Raji (cell line): ENCODE results near the gene POU6F2.

ENCODE experiments used
- POLR2A ChIP-seq: IDR thresholded peaks from 2 replicates; pipeline ENCODE4 v1.6.1; 2011; ENCODE audit warnings: low read depth, low read length, control low read depth; ENCODE audit not compliant: insufficient read depth

Gene POU6F2, protein sequence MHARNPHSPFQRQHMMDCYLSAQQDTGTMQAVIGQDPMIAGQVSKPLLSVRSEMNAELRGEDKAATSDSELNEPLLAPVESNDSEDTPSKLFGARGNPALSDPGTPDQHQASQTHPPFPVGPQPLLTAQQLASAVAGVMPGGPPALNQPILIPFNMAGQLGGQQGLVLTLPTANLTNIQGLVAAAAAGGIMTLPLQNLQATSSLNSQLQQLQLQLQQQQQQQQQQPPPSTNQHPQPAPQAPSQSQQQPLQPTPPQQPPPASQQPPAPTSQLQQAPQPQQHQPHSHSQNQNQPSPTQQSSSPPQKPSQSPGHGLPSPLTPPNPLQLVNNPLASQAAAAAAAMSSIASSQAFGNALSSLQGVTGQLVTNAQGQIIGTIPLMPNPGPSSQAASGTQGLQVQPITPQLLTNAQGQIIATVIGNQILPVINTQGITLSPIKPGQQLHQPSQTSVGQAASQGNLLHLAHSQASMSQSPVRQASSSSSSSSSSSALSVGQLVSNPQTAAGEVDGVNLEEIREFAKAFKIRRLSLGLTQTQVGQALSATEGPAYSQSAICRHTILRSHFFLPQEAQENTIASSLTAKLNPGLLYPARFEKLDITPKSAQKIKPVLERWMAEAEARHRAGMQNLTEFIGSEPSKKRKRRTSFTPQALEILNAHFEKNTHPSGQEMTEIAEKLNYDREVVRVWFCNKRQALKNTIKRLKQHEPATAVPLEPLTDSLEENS

GRCh38 chr7:38977685-38978084, at the start of gene POU6F2:
Gene POU6F2 (plus strand): TSS chr7:38977909. CDS start chr7:38977954, 45 bp downstream.
- no peak for TF ChIP-seq POLR2A

GRCh38 chr7:38928506-38928905, 49.2 kb upstream of the POU6F2 start:
- no peak for TF ChIP-seq POLR2A

- TF ChIP-seq POLR2A = no peak
Observed at GRCh38 chr7:38929460-38930171, 48.1 kb upstream of the POU6F2 start.

DNA sequence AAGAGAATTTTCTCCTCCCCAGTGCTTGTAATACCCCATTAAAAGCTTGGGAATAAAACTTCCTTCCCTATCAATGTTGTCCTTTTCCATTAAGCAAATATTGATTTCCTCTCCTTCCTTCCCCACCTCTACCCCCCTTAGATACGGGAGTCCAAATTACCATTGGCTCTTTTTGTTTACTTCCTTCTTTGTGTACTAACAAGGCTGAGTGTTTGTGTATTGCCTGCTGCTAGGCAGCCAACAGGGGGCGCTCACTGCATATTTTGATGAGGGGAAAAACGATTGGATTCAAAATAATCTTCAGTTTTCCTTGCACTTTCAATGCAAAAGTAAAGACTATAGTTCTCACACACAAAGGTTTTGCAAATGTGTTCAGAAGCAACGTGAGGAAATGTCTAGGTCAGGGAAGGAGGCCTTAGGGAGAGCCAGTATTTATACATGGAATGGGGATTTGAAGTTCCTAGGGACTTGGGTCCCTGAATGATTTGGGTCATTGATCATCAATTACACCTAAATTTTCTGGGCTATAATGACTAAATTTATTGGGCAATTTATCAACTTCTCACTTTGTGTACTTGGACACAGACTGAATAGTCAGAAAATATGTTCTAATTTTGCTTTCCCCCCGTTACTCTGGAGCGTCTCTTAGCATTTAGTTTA, 45.1 kb upstream of the POU6F2 start:
- TF ChIP-seq POLR2A = no peak

DNA sequence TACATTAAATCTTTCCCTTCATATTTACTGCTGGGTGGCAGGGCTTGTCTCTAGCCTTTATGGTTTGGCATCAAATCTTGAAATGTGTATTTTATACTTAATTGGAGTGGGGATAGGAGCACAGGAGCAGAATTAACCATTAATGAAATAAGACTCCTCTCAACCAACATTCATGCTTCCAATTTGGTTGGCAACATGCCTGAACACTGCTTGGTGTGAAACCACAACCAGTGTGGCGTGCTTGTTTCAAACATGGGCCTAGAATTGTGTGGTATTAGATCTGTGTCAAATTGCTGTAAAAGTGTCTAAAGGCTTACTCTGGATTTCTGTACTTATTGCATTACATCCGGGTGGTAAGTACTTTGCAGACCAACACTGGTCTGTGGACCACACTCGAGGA, 43.7 kb upstream of the POU6F2 start:
- no peak for TF ChIP-seq POLR2A

- TF ChIP-seq POLR2A = no peak
Observed at GRCh38 chr7:38934536-38934935, 43.2 kb upstream of the POU6F2 start.

DNA sequence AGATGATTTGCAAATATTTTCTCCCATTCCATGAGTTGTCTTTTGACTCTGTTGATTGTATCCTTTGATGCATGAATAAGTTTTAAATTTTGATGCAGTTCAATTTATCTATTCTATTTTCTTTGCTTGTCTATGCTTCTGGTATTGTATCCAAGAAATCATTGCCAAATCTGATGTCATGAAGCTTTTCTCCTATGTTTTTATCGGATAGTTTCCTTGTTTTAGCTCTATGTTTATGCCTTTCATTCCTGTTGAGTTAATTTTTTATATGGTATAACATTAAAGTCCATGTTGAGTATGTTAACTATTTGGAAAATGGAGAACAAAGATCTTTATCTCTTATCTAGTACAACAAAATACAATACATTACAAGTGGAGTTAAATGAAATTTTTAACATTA, 41.1 kb upstream of the POU6F2 start:
- TF ChIP-seq POLR2A = no peak

- no peak for TF ChIP-seq POLR2A
Observed at GRCh38 chr7:38938001-38938485, 39.7 kb upstream of the POU6F2 start.

- no peak for TF ChIP-seq POLR2A
Observed at GRCh38 chr7:38938589-38938988, 39.1 kb upstream of the POU6F2 start.

- TF ChIP-seq POLR2A = no peak
Observed at GRCh38 chr7:38940774-38941173, 36.9 kb upstream of the POU6F2 start.

DNA sequence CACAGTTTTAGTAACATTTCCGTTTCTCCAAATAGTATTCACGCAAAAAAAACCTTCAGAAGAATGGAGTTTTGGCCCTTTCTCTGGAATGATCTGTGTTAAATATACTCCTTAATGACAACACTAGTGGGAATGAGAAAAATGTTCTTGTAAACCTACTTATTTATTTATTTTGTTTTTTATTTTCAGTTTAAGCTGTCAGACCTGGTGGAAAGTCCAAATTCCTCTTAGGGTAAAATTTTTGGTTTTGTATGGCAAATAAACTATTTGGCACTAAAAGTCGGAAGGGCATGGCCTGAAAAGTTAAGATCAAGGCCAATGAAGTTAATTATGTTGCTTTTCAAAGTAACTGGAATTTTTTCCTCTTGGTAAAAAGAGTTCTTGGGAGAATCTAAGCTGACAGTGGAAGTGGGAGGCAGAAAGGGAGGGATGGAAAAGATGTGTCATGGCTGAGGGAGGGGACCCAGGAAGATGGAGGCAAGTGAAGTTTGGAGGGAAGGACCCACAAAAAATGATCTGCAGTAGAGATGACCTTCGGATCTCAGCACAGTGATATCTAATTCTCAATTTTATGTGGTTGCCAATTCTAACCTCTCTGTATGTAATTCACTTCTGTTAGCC, 35.2 kb upstream of the POU6F2 start:
- no peak for TF ChIP-seq POLR2A

DNA sequence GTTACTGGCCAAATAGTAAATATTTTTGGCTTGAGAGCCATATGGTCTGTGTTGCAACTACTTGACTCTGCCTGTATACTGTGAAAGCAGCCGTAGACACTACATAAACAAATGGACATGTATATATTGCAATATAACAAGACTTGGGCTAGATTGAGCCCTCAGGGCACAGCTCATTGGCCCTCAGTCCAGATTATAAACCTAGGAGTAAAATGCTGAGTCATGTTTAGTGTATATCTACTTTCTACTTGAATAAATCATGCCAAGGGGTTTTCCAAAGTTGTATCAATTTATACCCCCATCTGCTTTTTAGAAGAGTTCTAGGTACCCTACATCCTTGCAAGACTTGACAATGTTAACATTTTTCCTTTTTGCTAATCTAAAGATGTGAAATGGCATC, 27.4 kb upstream of the POU6F2 start:
- no peak for TF ChIP-seq POLR2A

- TF ChIP-seq POLR2A = no peak
Observed at GRCh38 chr7:38951213-38951612, 26.5 kb upstream of the POU6F2 start.

- no peak for TF ChIP-seq POLR2A
Observed at GRCh38 chr7:38953227-38953626, 24.5 kb upstream of the POU6F2 start.

- no peak for TF ChIP-seq POLR2A
Observed at GRCh38 chr7:38953971-38954370, 23.7 kb upstream of the POU6F2 start.
